22Rv1 (cell line): ENCODE data around the gene AKT3.
"Not testable (repeated sequence)": the region's sequence is repeated elsewhere in the genome, so short reads cannot be mapped to it uniquely, and the experiment has no call there.

ENCODE experiments used
- H3K27ac ChIP-seq: fragments of 450-650 bp; 2 replicates; pipeline ENCODE4 v1.5.1; 2017
- CTCF ChIP-seq: fragments of 450-650 bp; IDR thresholded peaks from 2 replicates; pipeline ENCODE4 v1.5.1; 2017; ENCODE audit warnings: mild to moderate bottlenecking
- ZFX ChIP-seq: fragments of 450-650 bp; IDR thresholded peaks from 2 replicates; pipeline ENCODE4 v1.6.1; 2017; ENCODE audit warnings: antibody characterized with exemption, borderline replicate concordance

Gene AKT3

GRCh38 chr1:243818978-243819377 is 31.1 kb downstream of the AKT3 start:
- no peak overlapping the region for H3K27ac ChIP-seq
- no peak for TF ChIP-seq CTCF
- TF ChIP-seq ZFX: no peak

- H3K27ac ChIP-seq: no peak overlapping the region
- TF ChIP-seq ZFX (no peak), CTCF (no peak)
Observed at GRCh38 chr1:243814718-243815117, 35.3 kb downstream of the AKT3 start.

- not testable (repeated sequence) for H3K27ac ChIP-seq
Observed at GRCh38 chr1:243807346-243807745, 42.7 kb downstream of the AKT3 start.

GRCh38 chr1:243806310-243806709 is 43.7 kb downstream of the AKT3 start:
- no peak overlapping the region for H3K27ac ChIP-seq
- TF ChIP-seq ZFX (no peak), CTCF (no peak)

- H3K27ac ChIP-seq: no peak overlapping the region
- TF ChIP-seq CTCF: no peak
- TF ChIP-seq ZFX: no peak
Observed at GRCh38 chr1:243802736-243803135, 47.3 kb downstream of the AKT3 start.

- no peak overlapping the region for H3K27ac ChIP-seq
- no peak for TF ChIP-seq ZFX
Observed at GRCh38 chr1:243801378-243801777, 48.7 kb downstream of the AKT3 start.

GRCh38 chr1:243799908-243800307 is 50.1 kb downstream of the AKT3 start:
- H3K27ac ChIP-seq: no peak overlapping the region
- TF ChIP-seq ZFX: no peak
- no peak for TF ChIP-seq CTCF

- no peak for TF ChIP-seq CTCF
- TF ChIP-seq ZFX: no peak
- no peak overlapping the region for H3K27ac ChIP-seq
Observed at GRCh38 chr1:243798726-243799125, 51.3 kb downstream of the AKT3 start.
